Parathyroid adenoma (tissue), 2 donors: Measurements from ENCODE around the gene GIGYF2.

Experiments used
- H2AFZ ChIP-seq: fragments of 300-600 bp; sonication (generic); one replicate; pipeline ENCODE4 v1.7.0; 2017; ENCODE audit warnings: antibody characterized with exemption, mild to moderate bottlenecking
- H3K27ac ChIP-seq: fragments of 300-600 bp; sonication (generic); one replicate; pipeline ENCODE4 v1.7.0; 2017
- H3K27me3 ChIP-seq: fragments of 300-600 bp; sonication (generic); one replicate; pipeline ENCODE4 v1.7.0; 2017; ENCODE audit warnings: low read length; ENCODE audit not compliant: control insufficient read depth, insufficient read depth
- H3K36me3 ChIP-seq: fragments of 300-600 bp; sonication (generic); one replicate; pipeline ENCODE4 v1.7.0; 2017; ENCODE audit warnings: low read length; ENCODE audit not compliant: control insufficient read depth, insufficient read depth
- H3K4me1 ChIP-seq: fragments of 300-600 bp; sonication (generic); one replicate; pipeline ENCODE4 v1.7.0; 2017; ENCODE audit warnings: control low read depth
- H3K4me2 ChIP-seq: fragments of 300-600 bp; sonication (generic); one replicate; pipeline ENCODE4 v1.7.0; 2017; ENCODE audit warnings: low read length
- H3K4me3 ChIP-seq: fragments of 300-600 bp; sonication (generic); one replicate; pipeline ENCODE4 v1.7.0; 2017; ENCODE audit warnings: low read depth, low read length
- H3K79me2 ChIP-seq: fragments of 300-600 bp; sonication (generic); one replicate; pipeline ENCODE4 v1.7.0; 2017; ENCODE audit warnings: control low read depth
- H3K9ac ChIP-seq: fragments of 300-600 bp; sonication (generic); one replicate; pipeline ENCODE4 v1.7.0; 2017; ENCODE audit warnings: mild to moderate bottlenecking
- H3K9me3 ChIP-seq: fragments of 300-600 bp; sonication (generic); one replicate; pipeline ENCODE4 v1.7.0; 2017; ENCODE audit warnings: low read length; ENCODE audit not compliant: control insufficient read depth
- TF ChIP-seq, protein P1 (sequence below): fragments of 300-600 bp; sonication (generic); IDR thresholded peaks from one replicate; pipeline ENCODE4 v1.7.0; 2017; ENCODE audit warnings: antibody characterized with exemption, mild to moderate bottlenecking
- donor health status: primary hyperparathyroidism.

GIGYF2 gene

DNA sequence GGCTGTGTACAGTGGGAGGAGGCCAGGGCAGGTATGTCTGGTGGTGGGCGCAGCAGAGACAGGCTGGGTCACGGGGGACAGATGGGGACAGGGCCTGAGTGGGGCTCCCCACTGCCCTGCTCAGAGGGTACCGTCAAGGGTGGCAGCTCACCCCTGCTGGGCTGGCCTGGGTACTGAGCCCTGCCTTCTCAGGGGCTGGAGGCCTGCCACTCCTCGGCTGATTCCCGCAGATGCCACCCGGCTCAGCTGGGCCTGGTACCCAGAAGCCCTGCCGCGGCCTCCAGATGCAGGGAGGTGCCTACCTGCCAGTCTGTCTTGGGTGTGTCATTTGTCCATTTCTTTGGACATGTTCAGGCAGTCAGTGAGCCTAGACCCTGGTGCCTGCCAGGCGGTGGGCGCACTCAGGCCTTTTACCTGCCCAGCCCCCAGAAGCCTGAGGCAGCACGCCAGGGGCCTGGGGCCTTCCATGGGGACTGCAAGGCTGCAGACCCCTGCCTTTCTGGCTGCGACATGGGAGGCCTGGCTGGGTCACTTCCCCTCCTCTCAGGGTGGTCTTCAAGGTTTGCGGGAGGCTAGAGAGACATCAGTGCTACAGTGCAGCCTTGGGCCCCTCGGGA lies 176.3 kb downstream of the GIGYF2 start:
- Histone ChIP-seq H3K4me3 (no peak overlapping the region), H2AFZ (no peak overlapping the region), H3K27ac (no peak overlapping the region), H3K36me3 (no peaks in the 10 kb centered on the region), H3K9ac (no peak overlapping the region), H3K9me3 (no peaks in the 10 kb centered on the region), H3K27me3 (no peaks in the 10 kb centered on the region), H3K4me1 (peaks cover 2% of the 10 kb centered on the region), H3K4me2 (no peak overlapping the region), H3K79me2 (no peaks in the 10 kb centered on the region)
- TF ChIP-seq, protein P1, sequence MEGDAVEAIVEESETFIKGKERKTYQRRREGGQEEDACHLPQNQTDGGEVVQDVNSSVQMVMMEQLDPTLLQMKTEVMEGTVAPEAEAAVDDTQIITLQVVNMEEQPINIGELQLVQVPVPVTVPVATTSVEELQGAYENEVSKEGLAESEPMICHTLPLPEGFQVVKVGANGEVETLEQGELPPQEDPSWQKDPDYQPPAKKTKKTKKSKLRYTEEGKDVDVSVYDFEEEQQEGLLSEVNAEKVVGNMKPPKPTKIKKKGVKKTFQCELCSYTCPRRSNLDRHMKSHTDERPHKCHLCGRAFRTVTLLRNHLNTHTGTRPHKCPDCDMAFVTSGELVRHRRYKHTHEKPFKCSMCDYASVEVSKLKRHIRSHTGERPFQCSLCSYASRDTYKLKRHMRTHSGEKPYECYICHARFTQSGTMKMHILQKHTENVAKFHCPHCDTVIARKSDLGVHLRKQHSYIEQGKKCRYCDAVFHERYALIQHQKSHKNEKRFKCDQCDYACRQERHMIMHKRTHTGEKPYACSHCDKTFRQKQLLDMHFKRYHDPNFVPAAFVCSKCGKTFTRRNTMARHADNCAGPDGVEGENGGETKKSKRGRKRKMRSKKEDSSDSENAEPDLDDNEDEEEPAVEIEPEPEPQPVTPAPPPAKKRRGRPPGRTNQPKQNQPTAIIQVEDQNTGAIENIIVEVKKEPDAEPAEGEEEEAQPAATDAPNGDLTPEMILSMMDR = no peak

DNA sequence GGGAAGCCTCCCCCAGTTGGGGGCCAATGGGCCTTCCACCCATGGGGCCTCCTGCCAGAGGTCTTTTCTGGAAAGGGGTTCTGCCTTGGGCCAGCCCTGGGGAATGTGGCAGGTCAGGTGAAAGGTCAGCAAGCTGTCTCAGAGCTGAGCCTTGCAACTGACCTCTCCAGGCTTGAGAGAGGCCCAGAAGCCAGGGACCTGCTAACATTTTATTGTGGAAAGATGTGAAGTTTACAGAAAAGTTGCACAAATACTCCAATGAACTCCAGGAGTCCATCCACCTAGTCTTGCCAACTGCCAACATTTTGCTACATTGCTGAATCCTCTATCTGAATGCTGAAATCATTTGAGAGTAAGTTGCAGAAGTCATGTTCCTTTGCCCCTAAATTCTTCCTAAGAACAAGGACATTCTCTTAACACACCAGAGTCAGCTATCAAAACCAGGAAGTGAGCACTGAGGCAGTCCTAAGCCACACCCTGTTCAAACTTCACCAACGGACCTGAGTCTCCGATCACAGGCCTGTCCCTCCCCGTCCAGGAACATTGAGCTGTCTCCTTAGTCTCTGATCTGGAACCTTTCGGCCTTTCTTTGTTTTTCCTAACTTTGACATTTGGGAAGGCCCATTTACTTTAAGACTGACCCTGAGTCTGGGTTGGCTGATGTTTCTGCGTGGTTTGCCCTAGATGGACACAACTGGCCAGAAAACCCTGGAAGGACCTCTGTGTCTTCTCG lies 176.9 kb downstream of the GIGYF2 start:
- H3K27ac ChIP-seq = no peak overlapping the region
- H3K4me3 ChIP-seq = no peak overlapping the region
- no peak overlapping the region for H3K9ac ChIP-seq
- H3K27me3 ChIP-seq = no peaks in the 10 kb centered on the region
- no peaks in the 10 kb centered on the region for H3K36me3 ChIP-seq
- TF ChIP-seq, protein P1 = no peak
- peaks cover 2% of the 10 kb centered on the region for H3K4me1 ChIP-seq
- H3K79me2 ChIP-seq = no peaks in the 10 kb centered on the region
- no peak overlapping the region for H2AFZ ChIP-seq
- H3K9me3 ChIP-seq = no peaks in the 10 kb centered on the region
- H3K4me2 ChIP-seq = no peak overlapping the region

DNA sequence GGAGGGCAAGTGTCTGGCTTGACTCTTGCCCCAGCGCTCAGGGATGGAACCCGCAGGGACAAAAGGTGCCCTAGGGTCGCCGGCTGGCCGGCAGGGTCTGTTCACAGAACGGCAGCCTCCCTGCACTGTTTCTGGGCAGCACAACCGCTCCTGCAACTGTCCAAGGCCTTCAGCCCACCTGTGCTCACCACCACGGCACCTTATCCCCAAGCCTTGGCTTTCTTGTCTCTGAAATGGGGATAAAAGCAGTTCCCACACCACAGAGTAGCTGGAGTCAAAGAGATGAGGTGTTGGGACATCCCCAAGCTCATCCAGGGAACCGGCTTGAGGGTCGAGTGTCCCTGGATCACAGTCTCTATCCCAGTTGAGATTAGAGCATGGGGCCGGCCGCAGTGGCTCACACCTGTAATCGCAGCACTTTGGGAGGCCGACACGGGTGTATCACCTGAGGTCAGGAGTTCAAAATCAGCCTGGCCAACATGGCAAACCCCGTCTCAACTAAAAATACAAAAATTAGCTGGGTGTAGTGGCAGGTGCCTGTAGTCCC lies 177.6 kb downstream of the GIGYF2 start:
- Histone ChIP-seq H3K27me3 (no peaks in the 10 kb centered on the region), H3K79me2 (no peaks in the 10 kb centered on the region), H3K4me1 (peaks cover 2% of the 10 kb centered on the region), H3K4me3 (no peak overlapping the region), H3K27ac (no peak overlapping the region), H3K9me3 (no peaks in the 10 kb centered on the region), H3K4me2 (no peak overlapping the region), H2AFZ (no peak overlapping the region), H3K36me3 (no peaks in the 10 kb centered on the region), H3K9ac (no peak overlapping the region)
- TF ChIP-seq, protein P1 = no peak

DNA sequence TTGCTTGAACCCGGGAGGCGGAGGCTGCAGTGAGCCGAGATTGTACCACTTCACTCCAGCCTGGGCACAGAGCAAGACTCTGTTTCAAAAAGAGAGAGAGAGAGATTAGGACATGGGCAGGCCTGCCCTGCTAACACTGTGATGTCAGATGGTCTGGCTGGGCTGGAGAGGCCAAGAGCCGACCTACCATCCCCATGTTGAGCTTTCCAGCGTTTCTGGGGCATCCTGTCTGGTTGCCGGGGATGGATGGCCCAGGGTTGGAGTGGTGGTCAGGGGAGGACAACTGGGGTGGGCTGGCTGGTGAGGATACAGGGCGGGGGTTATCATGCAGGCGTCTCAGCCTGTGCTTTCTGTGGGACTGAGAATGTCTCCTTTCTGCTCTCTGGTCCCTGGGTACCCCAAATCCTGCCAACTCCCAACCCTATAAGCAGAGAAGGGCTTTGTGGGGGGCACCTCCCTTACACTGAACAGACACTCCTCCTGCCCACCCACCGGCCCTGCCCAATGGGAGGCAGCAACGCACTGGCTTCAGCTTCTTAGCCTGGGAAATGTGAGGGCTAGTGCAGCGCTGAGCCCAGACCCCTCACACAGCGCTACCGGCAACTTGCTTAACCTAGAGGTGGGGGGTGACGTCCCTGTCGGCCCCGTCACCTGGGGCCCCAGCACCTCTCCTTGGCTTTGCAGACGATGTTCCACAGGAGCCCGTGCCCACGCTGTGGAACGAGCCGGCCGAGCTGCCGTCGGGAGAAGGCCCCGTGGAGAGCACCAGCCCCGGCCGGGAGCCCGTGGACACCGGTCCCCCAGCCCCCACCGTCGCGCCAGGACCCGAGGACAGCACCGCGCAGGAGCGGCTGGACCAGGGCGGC lies 178.4 kb downstream of the GIGYF2 start:
- H3K9ac ChIP-seq = no peak overlapping the region
- H3K4me2 ChIP-seq = peak overlapping the region; percentile 69
- peak overlapping the region; percentile 41 for H3K4me3 ChIP-seq
- H3K36me3 ChIP-seq = no peaks in the 10 kb centered on the region
- TF ChIP-seq, protein P1 = no peak
- H3K9me3 ChIP-seq = no peaks in the 10 kb centered on the region
- H3K27ac ChIP-seq = no peak overlapping the region
- H2AFZ ChIP-seq = peak overlapping the region; percentile 76
- no peaks in the 10 kb centered on the region for H3K27me3 ChIP-seq
- peaks cover 2% of the 10 kb centered on the region for H3K4me1 ChIP-seq
- no peaks in the 10 kb centered on the region for H3K79me2 ChIP-seq
